ENCODE data around the gene CTCFL. TPM values are rescaled to one million over a fixed set of nuclear protein-coding genes. Genes with fewer than 3 reads are reported as not detected.

The CTCFL gene
- total and polyA plus RNA-seq, 2 of the 8 experiments (the other 6 are each of a cell fraction or from before 2014, with no cell fraction given): 0.30 to 0.80 TPM

Other genes starting within 250 kb of the CTCFL start
- not detected in 2 replicates for gene SPO11, start 195.3 kb downstream of the CTCFL start, total RNA-seq (2021; fragmentation: NEBNext Ultra II Directional; extraction: Animal tissue kit (Norgen Biotek cat#: 25700))
- not detected in 2 replicates for gene SPO11, start 195.3 kb downstream of the CTCFL start, polyA plus RNA-seq (2011; rRNA removed)
- gene RAE1, start 173.9 kb downstream of the CTCFL start, total RNA-seq (2021; fragmentation: NEBNext Ultra II Directional; extraction: Animal tissue kit (Norgen Biotek cat#: 25700)): 33.0 and 35.9 TPM in 2 replicates
- 44.9 and 58.8 TPM in 2 replicates for gene RAE1, start 173.9 kb downstream of the CTCFL start, polyA plus RNA-seq (2011; rRNA removed)
- gene RBM38, start 133.7 kb downstream of the CTCFL start, total RNA-seq (2021; fragmentation: NEBNext Ultra II Directional; extraction: Animal tissue kit (Norgen Biotek cat#: 25700)): 57.7 and 60.1 TPM in 2 replicates
- 109 and 131 TPM in 2 replicates for gene RBM38, start 133.7 kb downstream of the CTCFL start, polyA plus RNA-seq (2011; rRNA removed)
- not detected in 2 replicates for gene PCK1, start 36.0 kb upstream of the CTCFL start, total RNA-seq (2021; fragmentation: NEBNext Ultra II Directional; extraction: Animal tissue kit (Norgen Biotek cat#: 25700))
- not detected in 2 replicates for gene PCK1, start 36.0 kb upstream of the CTCFL start, polyA plus RNA-seq (2011; rRNA removed)
- not detected in 2 replicates for gene ZBP1, start 95.3 kb upstream of the CTCFL start, total RNA-seq (2021; fragmentation: NEBNext Ultra II Directional; extraction: Animal tissue kit (Norgen Biotek cat#: 25700))
- gene ZBP1, start 95.3 kb upstream of the CTCFL start, polyA plus RNA-seq (2011; rRNA removed): not detected in 2 replicates
- 20.0 and 20.5 TPM in 2 replicates for gene PMEPA1, start 184.9 kb upstream of the CTCFL start, total RNA-seq (2021; fragmentation: NEBNext Ultra II Directional; extraction: Animal tissue kit (Norgen Biotek cat#: 25700))
- 12.7 and 18.1 TPM in 2 replicates for gene PMEPA1, start 184.9 kb upstream of the CTCFL start, polyA plus RNA-seq (2011; rRNA removed)

All from H1 (cell line).